ENCODE data around the gene PTGIR.

Gene PTGIR

DNA sequence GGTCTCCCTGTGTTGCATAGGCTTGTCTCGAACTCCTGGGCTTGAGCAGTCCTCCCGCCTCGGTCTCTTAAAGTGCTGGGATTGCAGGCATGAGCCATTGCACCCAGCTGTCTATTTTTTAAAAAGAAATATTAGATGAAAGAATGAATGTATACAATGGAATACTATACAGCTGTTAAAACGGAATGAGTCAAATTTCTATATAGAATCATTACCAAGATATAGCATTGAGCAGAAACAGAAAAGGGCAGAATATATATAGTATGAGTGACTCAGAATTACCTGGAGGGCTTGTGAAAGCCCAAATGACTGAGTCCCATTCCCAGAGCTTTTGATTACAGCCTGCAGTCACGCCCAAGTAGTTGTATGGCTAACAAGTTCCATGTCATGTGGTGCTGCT lies 31.7 kb upstream of the PTGIR start:
- 91 to 97% methylated on average over 4 to 5 of the region's 5 CpGs for WGBS, 2 experiments
- peaks cover 25% of the 10 kb centered on the region for H3K27me3 ChIP-seq (ENCODE audit: control insufficient read depth, insufficient read depth, low read length, poor library complexity, severe bottlenecking)

GRCh38 chr19:46654621-46655152 lies 29.8 kb upstream of the PTGIR start:
- WGBS, 2 experiments = 25 to 28% methylated on average over 13 to 16 of the region's 16 CpGs
- Histone ChIP-seq H3K9me3 (ENCODE audit: control insufficient read depth, low read length) (no peaks in the 10 kb centered on the region), H3K27ac (ENCODE audit: insufficient read depth, low read depth, low read length, poor library complexity, severe bottlenecking) (no peak overlapping the region), H3K27me3 (ENCODE audit: control insufficient read depth, insufficient read depth, low read length, poor library complexity, severe bottlenecking) (peaks cover 29% of the 10 kb centered on the region), H3K36me3 (ENCODE audit: control insufficient read depth, insufficient read depth, low read length) (no peaks in the 10 kb centered on the region), H3K4me3 (ENCODE audit: insufficient read depth, low read depth, low read length) (no peak overlapping the region), H3K4me1 (ENCODE audit: control insufficient read depth, insufficient read depth, low read length) (peaks cover 24% of the 10 kb centered on the region)

More for the DNA sequence above, 31.7 kb upstream of the PTGIR start:
- Histone ChIP-seq H3K4me3 (ENCODE audit: insufficient read depth, low read depth, low read length) (no peak overlapping the region), H3K27ac (ENCODE audit: insufficient read depth, low read depth, low read length, poor library complexity, severe bottlenecking) (no peak overlapping the region), H3K4me1 (ENCODE audit: control insufficient read depth, insufficient read depth, low read length) (peaks cover 34% of the 10 kb centered on the region), H3K36me3 (ENCODE audit: control insufficient read depth, insufficient read depth, low read length) (no peaks in the 10 kb centered on the region), H3K9me3 (ENCODE audit: control insufficient read depth, low read length) (no peaks in the 10 kb centered on the region)

DNA sequence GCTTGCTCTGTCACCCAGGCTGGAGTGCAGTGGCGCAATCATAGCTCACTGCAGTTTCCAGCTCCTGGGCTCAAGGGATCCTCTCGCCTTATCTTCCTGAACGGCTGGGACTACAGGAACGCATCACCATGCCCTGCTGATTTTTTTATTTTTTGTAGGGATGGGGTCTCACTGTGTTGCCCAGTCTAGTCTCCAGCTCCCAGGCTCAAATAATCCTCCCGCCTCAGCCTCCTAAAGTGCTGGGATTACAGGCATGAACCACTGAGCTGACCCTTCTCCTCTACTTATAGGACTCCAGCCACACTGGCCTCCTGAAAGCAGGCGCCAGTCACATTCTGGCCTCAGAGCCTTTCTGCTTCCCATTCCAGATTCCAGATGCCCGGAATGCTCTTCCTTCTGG lies 25.6 kb upstream of the PTGIR start:
- Histone ChIP-seq H3K4me1 (ENCODE audit: control insufficient read depth, insufficient read depth, low read length) (peaks cover 11% of the 10 kb centered on the region), H3K4me3 (ENCODE audit: insufficient read depth, low read depth, low read length) (no peak overlapping the region), H3K27ac (ENCODE audit: insufficient read depth, low read depth, low read length, poor library complexity, severe bottlenecking) (no peak overlapping the region), H3K36me3 (ENCODE audit: control insufficient read depth, insufficient read depth, low read length) (no peaks in the 10 kb centered on the region), H3K9me3 (ENCODE audit: control insufficient read depth, low read length) (no peaks in the 10 kb centered on the region), H3K27me3 (ENCODE audit: control insufficient read depth, insufficient read depth, low read length, poor library complexity, severe bottlenecking) (peaks cover 53% of the 10 kb centered on the region)
- 94 to 95% methylated on average over 7 of the region's 7 CpGs for WGBS, 2 experiments

- Histone ChIP-seq H3K36me3 (ENCODE audit: control insufficient read depth, insufficient read depth, low read length) (no peaks in the 10 kb centered on the region), H3K27ac (ENCODE audit: insufficient read depth, low read depth, low read length, poor library complexity, severe bottlenecking) (no peak overlapping the region), H3K4me3 (ENCODE audit: insufficient read depth, low read depth, low read length) (no peak overlapping the region), H3K27me3 (ENCODE audit: control insufficient read depth, insufficient read depth, low read length, poor library complexity, severe bottlenecking) (peaks cover 53% of the 10 kb centered on the region), H3K4me1 (ENCODE audit: control insufficient read depth, insufficient read depth, low read length) (peaks cover 6% of the 10 kb centered on the region), H3K9me3 (ENCODE audit: control insufficient read depth, low read length) (no peaks in the 10 kb centered on the region)
- WGBS, 2 experiments = 13 to 14% methylated on average over 144 of the region's 144 CpGs
Measured at GRCh38 chr19:46648961-46649960, 24.4 kb upstream of the PTGIR start.

- H3K4me3 ChIP-seq (ENCODE audit: insufficient read depth, low read depth, low read length) = no peak overlapping the region
- H3K27ac ChIP-seq (ENCODE audit: insufficient read depth, low read depth, low read length, poor library complexity, severe bottlenecking) = no peak overlapping the region
- H3K9me3 ChIP-seq (ENCODE audit: control insufficient read depth, low read length) = no peaks in the 10 kb centered on the region
- no peaks in the 10 kb centered on the region for H3K4me1 ChIP-seq (ENCODE audit: control insufficient read depth, insufficient read depth, low read length)
- no peaks in the 10 kb centered on the region for H3K36me3 ChIP-seq (ENCODE audit: control insufficient read depth, insufficient read depth, low read length)
- 23 to 26% methylated on average over 63 of the region's 63 CpGs for WGBS, 2 experiments
- H3K27me3 ChIP-seq (ENCODE audit: control insufficient read depth, insufficient read depth, low read length, poor library complexity, severe bottlenecking) = peaks cover 50% of the 10 kb centered on the region
Measured at GRCh38 chr19:46648060-46648960, 23.4 kb upstream of the PTGIR start.

- Histone ChIP-seq H3K9me3 (ENCODE audit: control insufficient read depth, low read length) (no peaks in the 10 kb centered on the region), H3K4me3 (ENCODE audit: insufficient read depth, low read depth, low read length) (no peak overlapping the region), H3K27ac (ENCODE audit: insufficient read depth, low read depth, low read length, poor library complexity, severe bottlenecking) (no peak overlapping the region), H3K27me3 (ENCODE audit: control insufficient read depth, insufficient read depth, low read length, poor library complexity, severe bottlenecking) (peaks cover 56% of the 10 kb centered on the region), H3K36me3 (ENCODE audit: control insufficient read depth, insufficient read depth, low read length) (no peaks in the 10 kb centered on the region), H3K4me1 (ENCODE audit: control insufficient read depth, insufficient read depth, low read length) (no peaks in the 10 kb centered on the region)
- 93 to 98% methylated on average over 2 to 3 of the region's 3 CpGs for WGBS, 2 experiments
Measured at GRCh38 chr19:46646402-46646801, 21.5 kb upstream of the PTGIR start.

GRCh38 chr19:46644720-46645119 lies 19.8 kb upstream of the PTGIR start:
- Histone ChIP-seq H3K4me1 (ENCODE audit: control insufficient read depth, insufficient read depth, low read length) (no peaks in the 10 kb centered on the region), H3K27ac (ENCODE audit: insufficient read depth, low read depth, low read length, poor library complexity, severe bottlenecking) (no peak overlapping the region), H3K36me3 (ENCODE audit: control insufficient read depth, insufficient read depth, low read length) (no peaks in the 10 kb centered on the region), H3K4me3 (ENCODE audit: insufficient read depth, low read depth, low read length) (no peak overlapping the region), H3K27me3 (ENCODE audit: control insufficient read depth, insufficient read depth, low read length, poor library complexity, severe bottlenecking) (peaks cover 58% of the 10 kb centered on the region), H3K9me3 (ENCODE audit: control insufficient read depth, low read length) (no peaks in the 10 kb centered on the region)
- WGBS, 2 experiments = 19 to 32% methylated on average over 3 of the region's 3 CpGs

- Histone ChIP-seq H3K27me3 (ENCODE audit: control insufficient read depth, insufficient read depth, low read length, poor library complexity, severe bottlenecking) (peaks cover 62% of the 10 kb centered on the region), H3K4me3 (ENCODE audit: insufficient read depth, low read depth, low read length) (no peak overlapping the region), H3K4me1 (ENCODE audit: control insufficient read depth, insufficient read depth, low read length) (peaks cover 7% of the 10 kb centered on the region), H3K36me3 (ENCODE audit: control insufficient read depth, insufficient read depth, low read length) (no peaks in the 10 kb centered on the region), H3K27ac (ENCODE audit: insufficient read depth, low read depth, low read length, poor library complexity, severe bottlenecking) (no peak overlapping the region), H3K9me3 (ENCODE audit: control insufficient read depth, low read length) (no peaks in the 10 kb centered on the region)
- WGBS, 2 experiments = 81 to 83% methylated on average over 2 of the region's 2 CpGs
Measured at GRCh38 chr19:46640656-46641055, 15.8 kb upstream of the PTGIR start.

DNA sequence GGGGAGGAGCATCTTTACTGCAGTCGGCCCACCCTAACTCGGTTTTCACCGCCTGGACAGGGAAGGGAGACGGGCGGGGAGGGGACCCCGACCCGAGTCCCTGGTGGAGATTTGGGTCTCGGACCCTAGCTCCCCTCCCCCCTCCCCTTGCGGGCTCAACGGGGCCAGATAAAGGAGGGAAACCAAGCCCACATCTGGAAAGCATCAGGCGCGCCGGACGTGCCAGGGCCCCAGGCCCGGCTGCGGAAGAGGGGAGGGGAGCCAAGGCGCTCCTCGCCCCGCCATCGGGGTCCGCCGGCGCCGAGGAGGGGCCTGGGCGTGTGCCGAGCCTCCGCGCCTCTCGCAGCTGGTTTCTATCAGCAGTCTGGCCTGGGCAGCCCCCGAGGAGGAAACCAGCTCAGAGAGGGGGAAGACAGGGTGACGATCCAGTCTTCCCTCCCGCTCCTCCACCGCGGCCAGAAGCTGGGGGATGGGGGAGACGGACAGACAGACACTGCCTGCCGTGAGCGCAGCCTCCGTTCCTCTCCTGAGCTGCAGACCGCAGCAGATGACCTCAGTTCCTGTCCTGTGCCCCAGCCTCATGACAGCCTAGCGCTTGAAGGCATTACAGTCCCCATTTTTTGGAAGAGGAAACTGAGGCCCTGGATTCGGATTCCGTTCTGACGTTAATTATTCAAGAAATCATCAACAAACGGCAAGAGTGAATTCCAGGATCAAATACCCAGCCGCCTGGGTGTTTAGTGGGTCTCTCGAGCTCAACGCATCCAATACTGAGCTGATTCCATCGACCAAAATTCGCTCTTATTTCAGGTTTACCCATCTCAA lies 14.7 kb upstream of the PTGIR start:
- peaks cover 14% of the 10 kb centered on the region for H3K4me1 ChIP-seq (ENCODE audit: control insufficient read depth, insufficient read depth, low read length)
- H3K36me3 ChIP-seq (ENCODE audit: control insufficient read depth, insufficient read depth, low read length) = no peaks in the 10 kb centered on the region
- no peak overlapping the region for H3K27ac ChIP-seq (ENCODE audit: insufficient read depth, low read depth, low read length, poor library complexity, severe bottlenecking)
- H3K9me3 ChIP-seq (ENCODE audit: control insufficient read depth, low read length) = no peaks in the 10 kb centered on the region
- H3K4me3 ChIP-seq (ENCODE audit: insufficient read depth, low read depth, low read length) = peak overlapping the region; percentile 50
- peaks cover 73% of the 10 kb centered on the region for H3K27me3 ChIP-seq (ENCODE audit: control insufficient read depth, insufficient read depth, low read length, poor library complexity, severe bottlenecking)
- WGBS, 2 experiments = 8% methylated on average over 48 to 49 of the region's 49 CpGs
